ENCODE measurements around the gene FHIT.

GRCh38 chr3:59756934-59757333 is 1494.3 kb downstream of the FHIT start:
- TF ChIP-seq CTCF (IDR thresholded peaks at IDR 0.05) = no peak
- TF ChIP-seq POLR2A (IDR thresholded peaks at IDR 0.05) = no peak

Data from Peyer's patch (tissue), 4 donors.